OCI-LY3 (cell line): Measurements from ENCODE around the gene SYCP2L.

Experiments
- EZH2phosphoT487 ChIP-seq: fragments of 200-600 bp; shearing (Covaris generic); IDR thresholded peaks from 2 replicates; pipeline ENCODE4 v1.6.1; 2018; ENCODE audit warnings: antibody characterized with exemption, mixed run types, low read depth
- TF ChIP-seq, protein P1 (sequence below): fragments of 200-600, 300-600 bp; sonication (generic); IDR thresholded peaks from 2 replicates; pipeline ENCODE4 v1.5.1; 2014; ENCODE audit warnings: antibody characterized with exemption, low read length, low read depth

DNA sequence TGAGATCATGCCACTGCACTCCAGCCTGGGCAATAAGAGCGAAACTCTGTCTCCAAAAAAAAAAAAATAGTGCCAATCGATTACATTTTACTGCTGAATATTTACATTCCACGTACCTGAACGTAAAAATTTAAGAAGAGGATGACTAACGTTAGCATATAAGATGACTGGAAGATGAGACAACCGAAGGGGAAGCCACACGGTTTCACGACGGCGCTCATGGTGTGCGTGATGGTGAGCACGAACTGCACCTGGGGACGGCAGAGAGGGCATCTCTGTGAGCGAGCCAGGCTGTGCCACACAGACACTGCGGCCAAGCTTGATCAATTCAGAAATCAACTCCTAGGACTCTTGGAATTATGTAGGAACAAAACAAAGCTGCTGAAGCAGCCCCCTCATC, 102.7 kb downstream of the SYCP2L start:
- TF ChIP-seq, protein P1, sequence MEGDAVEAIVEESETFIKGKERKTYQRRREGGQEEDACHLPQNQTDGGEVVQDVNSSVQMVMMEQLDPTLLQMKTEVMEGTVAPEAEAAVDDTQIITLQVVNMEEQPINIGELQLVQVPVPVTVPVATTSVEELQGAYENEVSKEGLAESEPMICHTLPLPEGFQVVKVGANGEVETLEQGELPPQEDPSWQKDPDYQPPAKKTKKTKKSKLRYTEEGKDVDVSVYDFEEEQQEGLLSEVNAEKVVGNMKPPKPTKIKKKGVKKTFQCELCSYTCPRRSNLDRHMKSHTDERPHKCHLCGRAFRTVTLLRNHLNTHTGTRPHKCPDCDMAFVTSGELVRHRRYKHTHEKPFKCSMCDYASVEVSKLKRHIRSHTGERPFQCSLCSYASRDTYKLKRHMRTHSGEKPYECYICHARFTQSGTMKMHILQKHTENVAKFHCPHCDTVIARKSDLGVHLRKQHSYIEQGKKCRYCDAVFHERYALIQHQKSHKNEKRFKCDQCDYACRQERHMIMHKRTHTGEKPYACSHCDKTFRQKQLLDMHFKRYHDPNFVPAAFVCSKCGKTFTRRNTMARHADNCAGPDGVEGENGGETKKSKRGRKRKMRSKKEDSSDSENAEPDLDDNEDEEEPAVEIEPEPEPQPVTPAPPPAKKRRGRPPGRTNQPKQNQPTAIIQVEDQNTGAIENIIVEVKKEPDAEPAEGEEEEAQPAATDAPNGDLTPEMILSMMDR: no peak
- TF ChIP-seq EZH2phosphoT487: no peak
